Stimulated activated CD4-positive, alpha-beta T cell treated with anti-CD3 and anti-CD28 coated beads, TNF-alpha, amount 100 ng/mL, for 24 hours (primary cell): ENCODE measurements around the gene SLC22A23.

Source experiments
- DNase-seq, 3 experiments: peaks; one replicate each; pipeline ENCODE4 v3.0.0-alpha.2; 2020; ENCODE audit warnings: low read depth in 3 of 3

The SLC22A23 gene

GRCh38 chr6:3353213-3353903, 103.5 kb downstream of the SLC22A23 start:
- DNase-seq = no peak

- no peak for DNase-seq
Measured at GRCh38 chr6:3352678-3353077, 104.2 kb downstream of the SLC22A23 start.

DNA sequence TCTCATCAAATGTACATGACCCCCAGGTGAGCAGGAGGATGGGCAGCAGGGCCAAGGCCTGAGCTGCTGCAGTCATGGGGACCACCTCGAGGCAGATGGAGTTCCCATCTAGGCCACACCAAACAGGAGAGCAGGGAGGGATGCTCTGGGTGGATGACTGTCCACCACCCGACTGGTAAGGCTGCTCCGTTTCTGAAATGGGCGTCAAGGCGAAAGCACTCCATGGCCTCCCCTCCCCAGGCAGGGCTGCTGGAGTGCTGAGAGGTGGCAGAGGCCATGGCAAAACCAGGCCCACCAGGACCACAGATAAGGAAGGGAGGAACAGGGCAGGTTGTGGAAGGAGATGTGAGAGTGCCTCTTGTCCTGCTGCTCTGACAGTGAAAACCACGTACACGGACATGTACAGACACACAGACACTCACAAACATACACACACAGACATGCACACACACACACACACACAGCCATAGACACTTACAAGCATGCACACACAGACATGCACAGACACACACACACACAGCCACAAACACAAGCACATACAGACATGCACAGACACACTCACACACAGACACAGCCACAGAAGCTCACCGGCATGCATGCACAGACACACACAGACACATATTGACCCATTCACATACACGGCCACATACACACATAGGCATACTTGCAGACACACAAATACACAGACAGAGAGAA, 104.9 kb downstream of the SLC22A23 start:
- DNase-seq = no peak

DNA sequence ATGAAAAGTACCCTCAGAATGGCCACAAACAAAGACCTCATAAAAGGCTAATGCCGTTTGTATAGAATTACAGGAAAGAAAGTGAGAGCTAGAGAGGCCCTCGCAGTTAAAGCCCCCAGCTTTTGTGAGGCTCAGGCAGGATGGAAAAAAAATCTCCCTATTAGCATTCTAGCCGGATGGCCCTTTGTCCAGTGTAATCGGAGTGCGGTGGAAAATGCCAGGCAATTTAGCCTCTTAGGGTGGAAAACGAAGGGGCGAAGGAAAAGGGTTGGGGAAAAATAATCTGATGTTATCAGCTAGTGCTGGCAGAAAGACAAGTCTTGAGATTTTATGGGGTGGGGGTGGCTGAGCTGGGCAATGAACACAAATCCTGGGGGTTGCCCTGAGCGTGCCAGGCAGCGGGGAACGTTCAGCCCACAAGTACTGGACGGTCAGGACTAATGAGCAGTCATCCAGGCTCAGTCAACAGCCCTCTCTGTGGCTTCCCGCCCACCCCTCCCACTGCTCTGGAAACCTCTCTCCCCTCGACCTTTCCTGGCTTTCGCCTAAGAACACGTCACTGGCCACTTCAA, 105.7 kb downstream of the SLC22A23 start:
- DNase-seq = no peak

GRCh38 chr6:3350252-3350796, 106.5 kb downstream of the SLC22A23 start:
- DNase-seq = no peak

- DNase-seq = no peak
Measured at GRCh38 chr6:3349388-3350251, 107.2 kb downstream of the SLC22A23 start.

- DNase-seq = no peak
Measured at GRCh38 chr6:3348821-3349220, 108.0 kb downstream of the SLC22A23 start.

DNA sequence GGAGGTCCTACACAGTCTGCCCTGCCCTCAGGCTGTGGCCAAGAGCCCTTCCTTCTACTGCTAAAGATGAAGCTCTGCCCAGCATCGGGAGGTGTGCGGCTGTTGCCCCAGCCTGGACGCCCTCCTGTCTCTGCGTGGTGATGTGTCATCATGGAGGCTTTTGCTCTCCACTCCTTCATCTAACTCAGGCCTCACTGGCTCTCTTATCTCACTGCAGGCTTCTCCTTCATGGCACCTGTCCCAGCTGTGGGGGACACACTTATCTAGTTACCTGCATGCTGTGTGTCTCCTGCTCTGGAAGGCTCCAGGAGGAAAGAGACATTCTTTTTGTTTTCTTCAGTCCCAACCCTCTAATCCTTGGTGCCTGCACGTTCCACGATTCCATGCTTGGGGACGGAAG, 109.0 kb downstream of the SLC22A23 start:
- no peak for DNase-seq

GRCh38 chr6:3347247-3347646, 109.6 kb downstream of the SLC22A23 start:
- DNase-seq = no peak

GRCh38 chr6:3346476-3346875, 110.4 kb downstream of the SLC22A23 start:
- no peak for DNase-seq

- no peak for DNase-seq
Measured at GRCh38 chr6:3345836-3346235, 111.0 kb downstream of the SLC22A23 start.

DNA sequence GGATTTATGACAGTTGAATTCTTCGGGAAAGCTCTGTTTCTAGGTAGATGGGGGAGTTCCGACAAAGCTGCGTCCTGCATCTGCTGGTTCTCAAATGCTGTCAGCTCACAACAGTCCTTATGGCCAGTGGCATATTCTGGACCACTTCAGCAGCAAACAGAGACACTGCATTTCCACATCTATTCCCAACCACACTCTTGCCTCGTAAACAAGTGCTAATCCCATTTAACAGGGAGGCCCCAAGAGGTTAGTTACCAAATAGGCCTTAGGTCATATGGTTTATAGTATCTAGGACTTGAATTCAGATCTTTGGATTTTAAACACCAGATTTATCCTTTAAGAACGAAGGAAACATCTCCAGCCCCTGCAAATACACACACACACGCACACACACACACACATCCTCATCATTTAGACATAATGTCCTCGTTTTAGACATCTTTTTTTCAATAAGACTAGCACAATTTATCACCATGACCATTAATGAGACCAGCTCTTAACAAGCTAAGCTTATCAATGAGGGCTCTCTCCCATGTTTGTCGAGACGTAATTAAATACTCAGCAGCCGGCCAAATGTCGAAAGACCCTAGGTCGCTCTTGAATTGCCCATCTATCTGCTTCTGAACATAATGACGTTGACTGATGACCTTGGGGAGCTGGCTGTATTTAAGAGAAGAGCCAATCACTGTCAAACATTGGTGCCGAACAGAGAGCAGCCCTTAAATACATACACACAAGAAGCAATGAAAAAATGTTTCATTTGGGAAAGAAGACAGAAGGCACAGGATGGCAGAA, 113.6 kb downstream of the SLC22A23 start:
- DNase-seq = no peak

DNA sequence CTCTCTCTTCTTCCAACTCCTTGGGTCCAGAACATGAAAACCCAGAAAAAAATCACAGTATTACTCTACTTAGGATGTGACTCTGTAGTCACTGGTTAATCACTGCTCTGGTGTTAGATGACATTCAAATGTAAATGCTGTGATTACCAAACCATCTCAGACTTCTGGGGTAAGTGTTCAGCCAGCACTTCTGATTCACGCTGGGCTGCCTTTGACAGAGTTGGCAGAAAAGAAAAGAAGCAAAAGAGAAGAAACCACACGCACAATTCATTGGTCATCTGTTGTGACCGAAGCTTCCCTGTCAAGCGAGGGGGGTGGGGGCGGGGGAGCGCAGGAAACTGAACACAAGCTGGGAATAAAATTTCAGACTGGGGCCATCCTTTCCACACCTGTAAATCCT, 115.4 kb downstream of the SLC22A23 start:
- DNase-seq = no peak

- DNase-seq = no peak
Measured at GRCh38 chr6:3340894-3341293, 116.0 kb downstream of the SLC22A23 start.

DNA sequence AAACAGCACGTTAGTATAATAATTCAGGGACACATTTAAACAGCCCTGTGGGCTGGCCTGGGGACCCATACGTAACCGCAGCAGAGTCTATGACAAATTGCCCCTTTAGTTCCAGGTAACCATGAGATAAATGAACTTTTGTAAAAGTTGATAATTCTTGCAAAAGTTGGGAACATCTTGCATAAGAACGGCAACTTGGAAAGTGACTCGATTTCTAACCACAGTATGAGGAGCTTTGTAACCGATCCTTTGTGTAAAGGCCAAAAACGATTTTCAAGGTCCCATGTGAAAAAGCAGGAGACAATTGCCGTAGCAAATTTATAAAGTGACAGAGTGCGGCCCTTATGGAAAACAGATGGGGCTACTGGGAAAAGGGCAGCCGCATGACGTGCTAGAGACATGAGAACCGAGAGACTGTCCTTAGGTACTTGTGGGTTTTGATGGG, 116.5 kb downstream of the SLC22A23 start:
- no peak for DNase-seq

GRCh38 chr6:3339811-3340210, 117.0 kb downstream of the SLC22A23 start:
- no peak for DNase-seq

GRCh38 chr6:3337521-3338350, 119.1 kb downstream of the SLC22A23 start:
- DNase-seq = no peak

GRCh38 chr6:3336859-3337515, 119.9 kb downstream of the SLC22A23 start:
- DNase-seq = no peak

GRCh38 chr6:3336066-3336786, 120.6 kb downstream of the SLC22A23 start:
- no peak for DNase-seq
